ENCODE results near the gene ELMO3.

Gene ELMO3

GRCh38 chr16:67173808-67174705 lies 24.9 kb upstream of the ELMO3 start:
- Histone ChIP-seq H3K9me3 (ENCODE audit: control insufficient read depth, insufficient read depth, low read depth, low read length) (no peaks in the 10 kb centered on the region), H3K4me1 (ENCODE audit: control insufficient read depth, insufficient read depth, low read length) (peaks cover 9% of the 10 kb centered on the region), H3K36me3 (ENCODE audit: control insufficient read depth in 2 of 2, insufficient read depth in 1 of 2, low read length in 2 of 2) (peaks cover 0 to 20% of the 10 kb centered on the region in 2 experiments; a peak in 1 of 3 replicates), H3K27ac (ENCODE audit: extremely low read depth, low read depth, low read length) (peak overlapping the region; percentile 28; the same call in 1 of the 2 replicates), H3K4me3 (ENCODE audit: low read depth, low read length) (peak overlapping the region; percentile 10)
- CTCF ChIA-PET, result interaction anchor here (0.6 to 1.5 kb wide), 7 partner anchors 9 to 156 kb away, joined by 3 to 4 read pairs (median 3); partner anchors contain the start of gene MATCAP1
- POLR2A ChIA-PET, result interaction anchor here (0.6 to 0.8 kb wide), 4 partner anchors 11 to 292 kb away, joined by 3 to 4 read pairs (median 3); no protein-coding TSS in a partner anchor
- TF ChIP-seq EGR2 (tag by site-specific recombination; IDR thresholded peaks at IDR 0.05; ENCODE audit: low read depth), result peak; percentile 39; the same call in 1 of the 2 replicates
- TF ChIP-seq GLIS2 (tag by site-specific recombination; IDR thresholded peaks at IDR 0.05), result peak; percentile 75
- TF ChIP-seq ZNF121 (tag by site-specific recombination; IDR thresholded peaks at IDR 0.05), result peak; percentile 94
- TF ChIP-seq ZNF549 (tag by site-specific recombination; IDR thresholded peaks at IDR 0.05), result peak; percentile 83
- TF ChIP-seq, protein P1, sequence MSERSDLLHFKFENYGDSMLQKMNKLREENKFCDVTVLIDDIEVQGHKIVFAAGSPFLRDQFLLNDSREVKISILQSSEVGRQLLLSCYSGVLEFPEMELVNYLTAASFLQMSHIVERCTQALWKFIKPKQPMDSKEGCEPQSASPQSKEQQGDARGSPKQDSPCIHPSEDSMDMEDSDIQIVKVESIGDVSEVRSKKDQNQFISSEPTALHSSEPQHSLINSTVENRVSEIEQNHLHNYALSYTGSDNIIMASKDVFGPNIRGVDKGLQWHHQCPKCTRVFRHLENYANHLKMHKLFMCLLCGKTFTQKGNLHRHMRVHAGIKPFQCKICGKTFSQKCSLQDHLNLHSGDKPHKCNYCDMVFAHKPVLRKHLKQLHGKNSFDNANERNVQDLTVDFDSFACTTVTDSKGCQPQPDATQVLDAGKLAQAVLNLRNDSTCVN (tag by site-specific recombination; optimal IDR thresholded peaks at IDR 0.05), result peak; percentile 97
- peak; percentile 100 for TF ChIP-seq ZNF335 (tag by site-specific recombination; conservative IDR thresholded peaks at IDR 0.05)
- TF ChIP-seq, protein P2, sequence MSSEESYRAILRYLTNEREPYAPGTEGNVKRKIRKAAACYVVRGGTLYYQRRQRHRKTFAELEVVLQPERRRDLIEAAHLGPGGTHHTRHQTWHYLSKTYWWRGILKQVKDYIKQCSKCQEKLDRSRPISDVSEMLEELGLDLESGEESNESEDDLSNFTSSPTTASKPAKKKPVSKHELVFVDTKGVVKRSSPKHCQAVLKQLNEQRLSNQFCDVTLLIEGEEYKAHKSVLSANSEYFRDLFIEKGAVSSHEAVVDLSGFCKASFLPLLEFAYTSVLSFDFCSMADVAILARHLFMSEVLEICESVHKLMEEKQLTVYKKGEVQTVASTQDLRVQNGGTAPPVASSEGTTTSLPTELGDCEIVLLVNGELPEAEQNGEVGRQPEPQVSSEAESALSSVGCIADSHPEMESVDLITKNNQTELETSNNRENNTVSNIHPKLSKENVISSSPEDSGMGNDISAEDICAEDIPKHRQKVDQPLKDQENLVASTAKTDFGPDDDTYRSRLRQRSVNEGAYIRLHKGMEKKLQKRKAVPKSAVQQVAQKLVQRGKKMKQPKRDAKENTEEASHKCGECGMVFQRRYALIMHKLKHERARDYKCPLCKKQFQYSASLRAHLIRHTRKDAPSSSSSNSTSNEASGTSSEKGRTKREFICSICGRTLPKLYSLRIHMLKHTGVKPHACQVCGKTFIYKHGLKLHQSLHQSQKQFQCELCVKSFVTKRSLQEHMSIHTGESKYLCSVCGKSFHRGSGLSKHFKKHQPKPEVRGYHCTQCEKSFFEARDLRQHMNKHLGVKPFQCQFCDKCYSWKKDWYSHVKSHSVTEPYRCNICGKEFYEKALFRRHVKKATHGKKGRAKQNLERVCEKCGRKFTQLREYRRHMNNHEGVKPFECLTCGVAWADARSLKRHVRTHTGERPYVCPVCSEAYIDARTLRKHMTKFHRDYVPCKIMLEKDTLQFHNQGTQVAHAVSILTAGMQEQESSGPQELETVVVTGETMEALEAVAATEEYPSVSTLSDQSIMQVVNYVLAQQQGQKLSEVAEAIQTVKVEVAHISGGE (tag by site-specific recombination; conservative IDR thresholded peaks at IDR 0.05; ENCODE audit: low read depth), result peak; percentile 59
- peak; percentile 34; the same call in 1 of the 2 replicates for TF ChIP-seq KLF9 (tag by site-specific recombination; IDR thresholded peaks at IDR 0.05; ENCODE audit: low read depth)
- TF ChIP-seq ZFHX2 (tag by site-specific recombination; conservative IDR thresholded peaks at IDR 0.05), result peak; percentile 34; the same call in 1 of the 2 replicates
- 0 out of 2 replicates have a peak, but pooled peaks have one; percentile 11 for TF ChIP-seq SCRT2 (tag by site-specific recombination; IDR thresholded peaks at IDR 0.05)
- TF ChIP-seq ZNF449 (tag by site-specific recombination; IDR thresholded peaks at IDR 0.05), result peak; percentile 88
- TF ChIP-seq ZNF600 (tag by site-specific recombination; IDR thresholded peaks at IDR 0.05), result peak; percentile 78
- peak; percentile 69 for TF ChIP-seq SP7 (tag by site-specific recombination; IDR thresholded peaks at IDR 0.05)
- peak; percentile 87 for TF ChIP-seq ZBTB44 (tag by site-specific recombination; IDR thresholded peaks at IDR 0.05)
- TF ChIP-seq, protein P3, sequence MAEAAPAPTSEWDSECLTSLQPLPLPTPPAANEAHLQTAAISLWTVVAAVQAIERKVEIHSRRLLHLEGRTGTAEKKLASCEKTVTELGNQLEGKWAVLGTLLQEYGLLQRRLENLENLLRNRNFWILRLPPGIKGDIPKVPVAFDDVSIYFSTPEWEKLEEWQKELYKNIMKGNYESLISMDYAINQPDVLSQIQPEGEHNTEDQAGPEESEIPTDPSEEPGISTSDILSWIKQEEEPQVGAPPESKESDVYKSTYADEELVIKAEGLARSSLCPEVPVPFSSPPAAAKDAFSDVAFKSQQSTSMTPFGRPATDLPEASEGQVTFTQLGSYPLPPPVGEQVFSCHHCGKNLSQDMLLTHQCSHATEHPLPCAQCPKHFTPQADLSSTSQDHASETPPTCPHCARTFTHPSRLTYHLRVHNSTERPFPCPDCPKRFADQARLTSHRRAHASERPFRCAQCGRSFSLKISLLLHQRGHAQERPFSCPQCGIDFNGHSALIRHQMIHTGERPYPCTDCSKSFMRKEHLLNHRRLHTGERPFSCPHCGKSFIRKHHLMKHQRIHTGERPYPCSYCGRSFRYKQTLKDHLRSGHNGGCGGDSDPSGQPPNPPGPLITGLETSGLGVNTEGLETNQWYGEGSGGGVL (tag by site-specific recombination; IDR thresholded peaks at IDR 0.05), result peak; percentile 29; the same call in 1 of the 2 replicates
- no peak for TF ChIP-seq ZSCAN4 (tag by site-specific recombination; IDR thresholded peaks at IDR 0.05)
- no peak for TF ChIP-seq ZSCAN23 (tag by site-specific recombination; IDR thresholded peaks at IDR 0.05)
- TF ChIP-seq ZNF2 (tag by site-specific recombination; IDR thresholded peaks at IDR 0.05), result 0 out of 2 replicates have a peak, but pooled peaks have one; percentile 44
- peak; percentile 100 for TF ChIP-seq ZBTB20 (tag by site-specific recombination; IDR thresholded peaks at IDR 0.05)
- TF ChIP-seq SP3 (tag by site-specific recombination; IDR thresholded peaks at IDR 0.05), result peak; percentile 56; the same call in 1 of the 2 replicates
- peak; percentile 52 for TF ChIP-seq ZNF341 (tag by site-specific recombination; IDR thresholded peaks at IDR 0.05; ENCODE audit: low read depth)
- no peak for TF ChIP-seq TRIM28 (IDR thresholded peaks at IDR 0.05; ENCODE audit: borderline replicate concordance, low read length)
- 0 out of 2 replicates have a peak, but pooled peaks have one; percentile 7 for TF ChIP-seq ZEB2 (tag by site-specific recombination; IDR thresholded peaks at IDR 0.05)
- peak; percentile 81 for TF ChIP-seq ZBTB8A (tag by site-specific recombination; IDR thresholded peaks at IDR 0.05)
- peak; percentile 81; the same call in 1 of the 2 replicates for TF ChIP-seq ZNF10 (tag by site-specific recombination; IDR thresholded peaks at IDR 0.05)
- TF ChIP-seq ZNF843 (tag by site-specific recombination; IDR thresholded peaks at IDR 0.05), result peak; percentile 56
